GM21529 (cell line): Measurements from ENCODE around the gene RABL6.
"Not testable (repeated sequence)": the region's sequence is repeated elsewhere in the genome, so short reads cannot be mapped to it uniquely, and the experiment has no call there.

ENCODE experiments used
- ATAC-seq: cut with Tn5 transposase; IDR thresholded peaks from one replicate; pipeline ENCODE4 v1.9.1; 2021; ENCODE audit not compliant: unreplicated experiment

RABL6 gene

GRCh38 chr9:136875155-136875554 is 67.4 kb downstream of the RABL6 start:
- ATAC-seq: no peak

GRCh38 chr9:136876476-136876875 is 68.7 kb downstream of the RABL6 start:
- ATAC-seq: no peak

GRCh38 chr9:136880651-136881050 is 72.9 kb downstream of the RABL6 start:
- ATAC-seq: no peak

- peak; percentile 35 for ATAC-seq
Measured at GRCh38 chr9:136881691-136882108, 74.0 kb downstream of the RABL6 start.

- peak; percentile 33 for ATAC-seq
Measured at GRCh38 chr9:136882109-136882946, 74.6 kb downstream of the RABL6 start.

GRCh38 chr9:136882947-136883283 is 75.2 kb downstream of the RABL6 start:
- ATAC-seq: not testable (repeated sequence)

- not testable (repeated sequence) for ATAC-seq
Measured at GRCh38 chr9:136883670-136884069, 75.9 kb downstream of the RABL6 start.

- peak; percentile 79 for ATAC-seq
Measured at GRCh38 chr9:136885950-136886578, 78.3 kb downstream of the RABL6 start, which contains the start of gene TRAF2. TRAF2 (plus strand) TSS chr9:136886516; CDS start chr9:136898741, 12,225 bp downstream.

- ATAC-seq: no peak
Measured at GRCh38 chr9:136886610-136887597, 79.2 kb downstream of the RABL6 start.

GRCh38 chr9:136888454-136888853 is 80.7 kb downstream of the RABL6 start:
- ATAC-seq: no peak

GRCh38 chr9:136889858-136890257 is 82.1 kb downstream of the RABL6 start:
- ATAC-seq: no peak

GRCh38 chr9:136890661-136891060 is 82.9 kb downstream of the RABL6 start:
- no peak for ATAC-seq
